ENCODE data around the gene NACC1.

DNA sequence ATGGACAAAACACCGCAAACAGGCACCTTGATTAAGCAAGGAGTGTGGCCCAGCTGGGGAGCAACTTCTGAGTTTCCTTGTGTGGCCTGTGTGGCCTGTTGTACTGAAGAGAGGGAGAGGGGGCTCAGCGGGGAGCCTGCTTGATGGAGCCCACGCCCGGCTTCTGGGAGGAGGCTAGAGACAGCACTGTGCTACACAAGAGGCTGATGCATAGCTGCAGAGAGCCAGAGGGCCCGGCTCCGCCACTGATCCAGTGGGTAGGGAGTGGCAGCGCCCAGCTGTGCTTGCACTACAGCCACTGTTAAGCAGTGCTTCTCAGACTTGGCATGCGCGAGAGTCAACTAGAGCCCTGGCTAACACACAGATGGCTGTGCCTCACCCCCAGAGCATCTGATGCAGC is 34.4 kb upstream of the NACC1 start:
- TF ChIP-seq, protein P1, sequence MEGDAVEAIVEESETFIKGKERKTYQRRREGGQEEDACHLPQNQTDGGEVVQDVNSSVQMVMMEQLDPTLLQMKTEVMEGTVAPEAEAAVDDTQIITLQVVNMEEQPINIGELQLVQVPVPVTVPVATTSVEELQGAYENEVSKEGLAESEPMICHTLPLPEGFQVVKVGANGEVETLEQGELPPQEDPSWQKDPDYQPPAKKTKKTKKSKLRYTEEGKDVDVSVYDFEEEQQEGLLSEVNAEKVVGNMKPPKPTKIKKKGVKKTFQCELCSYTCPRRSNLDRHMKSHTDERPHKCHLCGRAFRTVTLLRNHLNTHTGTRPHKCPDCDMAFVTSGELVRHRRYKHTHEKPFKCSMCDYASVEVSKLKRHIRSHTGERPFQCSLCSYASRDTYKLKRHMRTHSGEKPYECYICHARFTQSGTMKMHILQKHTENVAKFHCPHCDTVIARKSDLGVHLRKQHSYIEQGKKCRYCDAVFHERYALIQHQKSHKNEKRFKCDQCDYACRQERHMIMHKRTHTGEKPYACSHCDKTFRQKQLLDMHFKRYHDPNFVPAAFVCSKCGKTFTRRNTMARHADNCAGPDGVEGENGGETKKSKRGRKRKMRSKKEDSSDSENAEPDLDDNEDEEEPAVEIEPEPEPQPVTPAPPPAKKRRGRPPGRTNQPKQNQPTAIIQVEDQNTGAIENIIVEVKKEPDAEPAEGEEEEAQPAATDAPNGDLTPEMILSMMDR (IDR thresholded peaks at IDR 0.05), result no peak
- TF ChIP-seq POLR2A (IDR thresholded peaks at IDR 0.05), result no peak

All from breast epithelium (tissue), 3 donors.